Stimulated activated CD8-positive, alpha-beta memory T cell treated with anti-CD3 and anti-CD28 coated beads, Interleukin-4, amount 100 ng/mL, for 48 hours (primary cell): ENCODE data around the gene TST.

Experiments
- DNase-seq: peaks from one replicate; pipeline ENCODE4 v3.0.0-alpha.2; 2020

Gene TST

DNA sequence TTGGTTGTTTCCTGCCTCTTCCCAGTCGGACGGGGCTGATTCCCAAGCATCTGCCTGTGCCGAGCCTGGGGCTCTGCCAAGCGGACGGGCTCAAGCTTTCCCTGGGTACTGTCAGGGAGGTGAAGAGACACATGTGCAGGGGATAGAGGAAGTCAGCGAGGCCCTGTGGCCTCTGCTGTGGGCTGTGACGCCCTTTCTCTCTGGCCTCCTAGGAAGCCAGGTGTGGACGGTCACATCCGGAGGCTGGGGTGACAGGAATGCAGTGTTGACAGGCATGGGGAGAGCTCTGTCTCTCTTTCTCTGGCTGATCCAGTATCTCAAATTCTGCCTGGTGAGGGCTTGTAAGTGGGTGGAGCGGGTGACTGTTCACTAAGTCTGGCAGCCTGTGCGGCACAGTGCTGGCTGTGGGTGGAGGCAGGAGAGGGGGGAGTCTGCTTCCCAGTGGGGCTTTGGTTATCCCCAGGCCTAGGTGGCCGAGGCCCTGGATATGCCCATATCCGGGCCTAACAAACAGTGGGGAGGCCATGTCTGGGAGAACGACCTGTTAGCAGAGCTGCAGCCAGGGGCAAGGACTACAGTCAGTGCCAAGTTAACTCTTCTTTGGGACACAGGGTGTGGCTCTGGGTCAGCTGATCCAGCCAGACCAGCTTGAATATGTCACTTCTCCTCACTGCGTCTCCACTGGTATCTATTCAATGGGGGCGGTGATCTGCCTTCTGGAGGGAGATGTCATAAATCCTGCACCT is 34.2 kb upstream of the TST start:
- DNase-seq = no peak

DNA sequence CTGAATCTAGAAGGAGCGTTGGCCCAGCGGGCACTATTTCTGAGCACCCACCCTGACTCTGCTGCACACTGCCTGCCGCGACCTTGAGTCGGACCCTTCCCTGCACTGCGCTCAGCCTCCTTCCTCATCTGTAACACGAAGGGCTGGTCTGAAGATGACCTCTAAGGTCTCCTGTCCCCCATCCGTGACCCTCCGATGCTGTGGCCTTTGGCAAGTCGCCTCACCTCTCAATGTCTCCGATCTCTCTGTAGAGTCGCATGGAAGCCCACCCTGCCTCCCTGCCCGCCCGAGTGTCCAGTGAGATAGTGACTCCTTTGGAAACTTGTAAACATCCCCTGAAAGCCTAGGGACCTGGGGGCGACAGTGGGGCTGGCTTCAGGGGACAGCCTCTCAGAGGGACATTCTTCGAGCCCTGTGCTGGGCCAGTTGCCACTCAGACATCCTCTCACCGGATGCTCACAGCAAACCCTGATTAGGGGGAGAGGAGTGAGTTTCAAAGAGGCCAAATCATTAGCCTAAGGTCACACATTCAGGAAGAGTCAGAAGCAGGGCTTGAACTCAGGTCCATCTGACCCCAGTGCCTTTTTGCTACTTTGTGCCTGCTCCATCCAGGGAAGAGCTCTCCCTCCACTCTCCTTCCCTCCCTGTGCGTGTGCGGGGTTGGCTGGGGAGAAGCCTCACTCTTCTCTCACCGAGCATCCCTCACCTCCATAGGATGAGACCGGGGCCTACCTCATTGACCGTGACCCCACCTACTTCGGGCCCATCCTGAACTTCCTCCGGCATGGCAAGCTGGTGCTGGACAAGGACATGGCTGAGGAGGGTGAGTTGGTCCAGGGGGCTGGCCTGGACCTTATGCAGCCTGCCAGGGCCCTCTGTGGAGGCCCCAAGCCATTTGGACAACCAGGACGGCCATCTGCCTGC is 33.4 kb upstream of the TST start:
- DNase-seq = no peak

DNA sequence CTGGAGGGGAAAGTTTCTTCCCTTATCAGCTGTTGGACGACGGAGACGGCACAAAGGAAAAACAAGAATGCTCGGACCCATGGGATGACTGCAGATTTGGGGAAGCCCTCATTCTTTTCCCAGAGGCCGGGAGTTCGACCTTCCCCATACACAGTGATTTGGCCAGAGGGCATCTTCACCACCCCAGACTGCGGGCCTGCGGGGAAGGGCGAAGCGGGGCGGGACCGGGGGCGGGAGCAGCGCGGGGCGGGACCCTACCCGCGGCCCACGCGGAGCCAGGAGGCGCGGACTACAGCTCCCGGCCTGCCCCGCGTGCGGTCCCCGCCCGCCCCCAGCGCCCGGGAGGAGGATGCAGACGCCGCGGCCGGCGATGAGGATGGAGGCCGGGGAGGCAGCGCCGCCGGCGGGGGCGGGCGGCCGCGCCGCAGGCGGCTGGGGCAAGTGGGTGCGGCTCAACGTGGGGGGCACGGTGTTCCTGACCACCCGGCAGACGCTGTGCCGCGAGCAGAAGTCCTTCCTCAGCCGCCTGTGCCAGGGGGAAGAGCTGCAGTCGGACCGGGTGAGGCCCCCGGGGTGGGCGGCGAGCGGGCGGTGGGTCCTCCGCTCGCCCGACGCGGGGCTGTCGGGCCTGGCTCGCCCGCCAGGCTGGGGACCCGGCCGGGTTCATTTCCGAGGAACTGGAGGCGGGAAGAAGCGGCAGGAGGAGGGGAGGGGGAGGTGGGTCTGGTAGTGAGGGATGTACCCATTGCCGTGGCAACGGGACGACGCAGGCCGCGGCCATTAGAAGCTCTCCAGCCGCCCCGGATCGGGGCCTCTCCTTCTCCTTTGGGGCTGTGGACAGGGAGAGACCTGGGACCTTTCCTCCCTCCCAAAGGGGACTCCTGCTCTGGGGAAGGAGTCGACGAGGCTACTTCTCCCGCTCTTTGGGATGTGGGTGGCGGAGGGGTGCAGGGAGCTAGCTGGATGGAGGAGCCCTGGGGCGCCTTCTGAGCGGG is 32.4 kb upstream of the TST start, which contains the start of gene KCTD17:
Gene KCTD17, plus strand, starts transcription at position 352 of the 995 bp plus-strand sequence. Its CDS starts 19 bp downstream, at position 371.
- DNase-seq = peak; percentile 84

DNA sequence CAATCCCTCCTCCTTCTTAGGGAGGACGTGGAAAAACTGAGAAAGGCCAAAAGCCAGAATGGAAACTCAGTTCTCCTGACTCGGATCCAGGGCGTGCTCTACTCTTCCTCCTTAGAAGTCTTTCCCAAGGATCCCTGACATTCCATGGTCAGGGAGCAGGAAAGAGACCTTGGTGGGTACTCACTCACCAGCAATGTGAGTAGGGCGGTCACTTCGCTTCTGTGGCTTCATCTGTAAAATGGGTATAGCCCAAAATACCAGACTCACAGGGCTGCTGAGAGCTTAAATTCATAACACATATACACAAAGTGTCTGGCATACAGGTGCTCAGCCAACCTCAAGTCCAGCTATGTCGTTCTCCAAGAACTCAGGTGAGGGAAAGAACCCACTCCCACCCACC is 31.7 kb upstream of the TST start:
- no peak for DNase-seq

DNA sequence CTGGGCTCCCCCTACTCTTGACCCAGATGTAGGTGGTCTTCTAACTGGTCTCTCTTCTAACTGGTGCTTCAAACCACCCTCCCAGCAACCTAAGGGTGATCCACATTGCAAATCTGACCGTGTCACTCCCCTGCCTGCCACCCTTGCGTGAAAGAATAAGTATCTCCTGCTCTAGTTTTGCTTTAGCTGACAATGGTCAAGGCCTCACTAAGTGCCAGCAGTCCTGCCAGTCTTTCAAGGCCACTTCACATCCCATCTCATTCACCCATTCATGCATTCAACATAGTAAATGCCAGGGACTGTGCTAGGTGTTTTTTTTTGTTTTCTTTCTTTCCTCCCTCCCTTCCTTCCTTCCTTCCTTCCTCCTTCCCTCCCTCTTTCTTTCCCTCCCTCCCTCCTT is 30.0 kb upstream of the TST start:
- DNase-seq = no peak

DNA sequence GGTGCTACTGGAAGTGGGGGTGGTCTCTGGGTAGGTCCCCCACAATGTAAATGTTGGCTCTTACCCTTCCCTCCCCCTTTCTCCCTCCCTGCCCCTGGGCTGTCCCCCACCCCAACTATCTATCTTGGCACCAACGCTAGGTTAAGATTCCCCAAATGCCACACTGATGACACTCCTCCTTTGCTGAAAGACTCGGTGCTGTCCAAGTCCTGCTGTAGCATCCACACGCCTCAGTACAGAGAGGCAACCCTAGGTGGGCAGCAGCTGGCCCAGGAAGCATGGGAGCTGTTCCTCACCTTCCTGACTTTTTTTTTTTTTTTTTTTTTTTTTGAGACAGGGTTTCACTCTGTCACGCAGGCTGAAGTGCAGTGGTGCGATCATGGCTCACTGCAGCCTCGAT is 28.9 kb upstream of the TST start:
- no peak for DNase-seq

DNA sequence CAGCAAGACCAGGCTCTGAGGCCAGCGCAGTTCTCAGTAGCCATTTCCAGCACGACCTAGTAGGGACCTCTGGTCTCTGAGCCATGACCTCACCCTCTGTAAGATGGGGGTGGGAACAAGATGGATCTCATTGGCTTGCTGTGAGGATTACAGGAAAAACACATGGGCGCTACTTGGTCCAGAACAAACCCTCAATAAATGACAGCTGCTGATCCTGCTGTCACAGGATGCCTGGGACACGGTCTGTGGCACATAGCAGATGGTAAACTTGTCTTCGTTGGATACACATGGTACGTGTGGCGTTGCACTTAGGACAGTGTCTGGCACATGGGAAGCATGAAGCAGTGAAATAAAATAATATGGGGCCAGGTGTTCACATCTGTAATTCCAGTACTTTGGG is 27.8 kb upstream of the TST start:
- no peak for DNase-seq

DNA sequence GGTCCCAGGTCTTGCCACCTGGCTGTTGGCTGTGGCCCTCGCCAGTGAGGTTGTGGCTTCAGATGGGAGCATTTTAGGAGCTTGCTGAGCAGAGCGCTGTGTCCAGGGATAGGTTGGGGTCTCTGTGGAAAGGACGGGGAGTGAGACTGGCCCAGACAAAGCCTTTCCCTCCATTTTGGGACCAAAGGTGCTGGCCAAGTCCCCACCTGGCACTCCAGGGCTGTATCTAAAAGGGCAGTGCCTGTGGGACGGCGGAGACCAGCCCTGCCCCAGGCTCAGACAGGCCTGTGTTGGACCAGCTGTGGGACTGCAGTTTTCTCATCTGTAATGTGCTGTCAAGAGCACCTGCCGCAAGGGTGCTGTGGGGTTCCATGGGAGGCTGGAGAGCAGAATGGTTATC is 27.3 kb upstream of the TST start:
- DNase-seq = no peak

DNA sequence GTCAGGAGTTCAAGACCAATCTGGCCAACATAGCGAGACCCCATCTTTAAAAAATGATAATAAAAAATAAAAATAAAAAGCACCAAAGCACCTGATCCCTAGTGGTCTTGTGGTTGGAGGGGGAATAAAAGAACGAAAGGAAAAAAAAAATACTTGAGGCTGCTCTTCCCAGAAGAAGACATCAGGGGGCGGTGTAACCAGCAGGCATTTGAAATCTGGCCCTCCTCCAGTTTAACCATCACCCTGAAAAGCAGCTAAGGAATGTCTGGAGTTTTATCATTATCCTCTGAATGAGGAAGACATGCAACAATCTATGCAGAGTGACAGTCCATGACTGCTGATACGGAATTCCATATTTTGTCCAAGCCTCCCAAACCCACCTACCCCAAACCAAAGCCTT is 26.7 kb upstream of the TST start:
- DNase-seq = no peak

DNA sequence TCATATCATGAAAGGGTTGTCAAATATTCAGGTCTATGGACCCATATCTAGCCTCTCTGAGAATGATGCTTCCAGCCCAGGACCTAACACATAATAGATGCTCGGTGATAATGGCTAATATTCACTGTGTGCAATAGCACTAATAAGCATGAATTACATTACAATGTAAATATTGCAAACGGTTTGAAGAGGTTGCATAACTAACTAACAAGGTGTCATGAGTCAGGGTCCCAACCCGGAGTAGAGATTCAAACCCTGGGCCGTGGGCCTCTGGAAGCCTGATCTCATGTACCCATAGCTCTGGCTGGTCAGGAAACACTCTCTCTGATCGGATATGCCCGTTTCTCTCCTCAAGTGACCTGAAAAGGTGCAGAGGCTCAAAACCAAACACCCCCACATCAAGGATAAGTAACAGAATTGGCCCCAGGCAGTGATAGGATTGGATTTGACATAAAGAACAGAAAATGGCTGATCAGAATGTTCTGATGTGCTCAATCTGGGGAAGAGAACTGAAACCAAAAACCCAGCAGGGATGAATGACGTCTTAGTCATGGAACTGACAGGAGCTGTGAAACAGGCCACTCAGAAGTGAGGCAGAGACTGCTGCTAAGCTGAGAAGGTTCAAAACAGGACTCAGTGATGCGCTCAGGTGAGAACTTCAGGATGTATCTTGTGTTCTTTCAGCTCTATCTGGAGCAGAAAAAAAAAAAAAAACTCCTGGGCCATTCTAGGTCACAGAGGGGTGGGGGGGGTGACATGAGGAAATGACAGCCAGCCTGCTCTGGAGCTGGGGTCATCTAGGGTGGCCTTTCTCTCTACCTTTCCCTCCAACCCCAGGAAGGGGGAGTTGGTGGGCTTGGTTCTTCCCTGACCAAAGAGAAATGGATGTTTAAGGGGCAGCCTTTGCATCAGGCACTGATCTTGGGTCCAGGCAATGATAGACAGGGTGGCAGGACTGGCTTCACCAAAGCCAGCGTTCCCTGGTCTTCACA is 25.7 kb upstream of the TST start:
- DNase-seq = peak; percentile 46

DNA sequence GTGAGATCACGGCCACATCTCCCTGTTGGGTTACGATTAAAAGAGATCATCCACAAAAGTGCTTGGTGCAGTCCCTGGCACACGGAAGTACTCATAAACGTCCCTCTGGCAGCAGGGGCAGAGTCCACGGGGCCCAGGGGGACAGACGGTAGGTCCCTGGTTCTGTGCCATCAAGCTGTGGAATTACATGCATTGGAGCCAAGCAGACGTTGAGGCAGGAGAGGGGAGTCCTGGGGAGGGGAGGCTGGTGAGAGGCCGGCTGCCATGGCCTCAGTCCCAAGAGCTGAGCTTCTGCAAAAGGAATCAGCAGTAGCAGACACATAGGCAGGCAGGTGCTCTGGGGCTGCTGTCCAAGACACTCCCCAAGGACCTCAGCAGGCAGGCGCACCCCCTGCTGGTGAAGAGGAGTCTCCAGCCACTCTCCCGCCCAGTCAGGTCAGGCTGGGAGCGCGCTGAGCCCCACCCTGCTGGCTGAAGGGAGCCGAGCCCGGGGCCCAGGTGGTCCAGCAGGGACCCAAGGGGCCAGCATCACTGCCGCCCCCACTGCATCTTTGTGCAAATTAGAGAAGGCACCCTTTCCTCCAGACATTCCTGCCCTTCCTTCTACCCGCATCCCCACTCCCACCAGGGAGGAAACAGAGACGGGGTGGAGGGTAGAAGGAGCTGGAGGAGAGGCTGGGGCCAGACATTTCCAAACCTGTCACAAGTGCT is 24.7 kb upstream of the TST start:
- DNase-seq = peak; percentile 76

DNA sequence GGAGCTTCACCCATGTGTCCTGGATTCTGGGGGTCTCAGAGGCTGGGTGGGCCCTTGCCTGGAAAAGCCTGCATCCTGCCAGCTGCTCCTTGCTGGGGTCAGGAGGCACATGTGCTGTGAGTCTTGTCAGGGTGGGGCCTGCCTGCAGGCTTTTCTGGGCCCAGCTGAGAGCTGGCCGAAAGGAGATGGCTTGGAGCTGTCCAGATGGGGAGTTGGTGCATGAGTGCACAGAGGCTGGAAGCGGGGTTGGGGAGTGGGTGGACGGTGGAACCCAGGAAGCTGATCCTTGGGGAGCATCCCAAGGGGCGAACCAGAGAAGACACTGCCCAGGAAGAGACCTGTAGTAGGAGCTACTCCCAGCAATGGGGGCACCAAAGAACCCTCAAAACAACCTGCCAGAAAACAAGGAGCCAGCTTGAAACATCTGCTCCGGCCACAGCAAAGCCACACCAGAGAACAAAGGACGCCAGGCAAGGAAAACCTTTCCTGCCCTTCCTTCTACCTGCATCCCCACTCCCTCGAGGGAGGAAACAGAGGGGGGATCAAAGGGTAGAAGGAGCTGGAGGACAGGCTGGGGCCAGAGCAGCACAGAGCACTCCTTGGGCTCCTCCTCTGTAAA is 24.1 kb upstream of the TST start:
- DNase-seq = no peak

DNA sequence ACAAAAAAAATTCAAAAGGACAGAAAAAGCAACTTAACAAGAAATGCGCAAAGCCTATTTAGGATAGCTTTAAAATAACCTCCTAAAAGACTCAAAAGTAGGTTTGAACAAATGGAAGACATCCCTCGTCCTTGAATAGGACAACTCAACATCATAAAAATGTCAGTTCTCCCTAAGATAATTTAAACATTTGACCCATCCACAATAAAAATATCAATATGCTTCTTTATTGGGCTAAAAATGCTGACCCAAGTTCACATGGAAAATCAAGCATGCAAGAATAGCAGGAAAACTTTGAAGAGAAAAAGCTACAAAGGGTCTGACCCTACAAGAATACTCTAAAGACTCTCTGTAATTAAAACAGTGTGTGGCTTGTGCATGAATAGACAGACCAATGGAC is 20.2 kb upstream of the TST start:
- no peak for DNase-seq

DNA sequence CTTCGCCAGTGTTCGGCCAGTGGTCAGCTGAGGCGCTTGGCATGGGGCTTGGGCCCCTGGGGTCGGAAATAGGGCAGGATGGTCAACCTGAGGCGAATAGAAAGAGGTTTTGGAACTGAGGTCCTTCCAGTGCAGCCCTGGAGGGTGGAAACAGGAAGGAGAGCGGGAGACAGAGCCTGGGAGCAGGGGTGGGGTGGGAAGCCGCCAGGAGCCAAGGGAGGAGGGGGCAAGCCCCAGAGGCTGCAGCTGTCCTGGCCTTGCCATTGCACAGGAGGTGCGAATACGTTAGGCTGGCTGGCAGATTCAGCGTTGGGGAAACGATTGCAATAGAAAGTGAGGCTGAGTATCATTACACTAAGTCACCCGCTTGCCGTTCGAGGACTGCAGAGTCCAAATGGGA is 18.4 kb upstream of the TST start:
- no peak for DNase-seq

DNA sequence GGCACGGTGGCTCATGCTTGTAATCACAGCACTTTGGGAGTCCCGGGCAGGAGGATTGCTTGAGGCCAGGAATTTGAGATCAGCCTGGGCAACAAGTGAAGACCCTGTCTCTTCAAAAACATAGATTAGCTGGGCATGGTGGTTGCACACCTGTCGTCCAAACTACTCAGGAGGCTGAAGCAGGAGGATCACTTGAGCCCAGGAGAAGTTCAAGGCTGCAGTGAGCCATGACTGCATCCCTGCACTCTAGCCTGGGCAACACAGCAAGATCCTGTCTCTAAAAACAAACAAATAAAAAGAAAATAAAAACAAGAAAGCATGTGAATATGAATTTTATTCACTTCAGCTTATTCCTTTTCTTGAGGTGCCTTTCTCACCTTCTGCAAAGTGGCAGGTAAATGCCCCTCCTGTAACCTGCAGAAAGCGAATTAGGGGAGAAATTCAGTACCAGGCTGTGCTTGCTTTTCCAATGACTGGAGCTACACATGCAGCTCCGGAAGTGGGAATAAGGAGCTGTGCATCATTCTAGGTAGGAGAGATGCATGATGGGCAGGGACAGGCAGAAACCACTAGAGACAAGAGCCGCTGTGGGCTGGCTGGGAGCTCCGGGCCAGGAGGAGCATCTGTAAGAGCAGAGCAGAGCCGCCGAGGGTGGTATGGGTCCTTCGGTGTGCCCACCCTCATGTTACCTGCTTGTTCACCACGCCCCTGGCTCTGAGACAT is 17.6 kb upstream of the TST start:
- DNase-seq = no peak

DNA sequence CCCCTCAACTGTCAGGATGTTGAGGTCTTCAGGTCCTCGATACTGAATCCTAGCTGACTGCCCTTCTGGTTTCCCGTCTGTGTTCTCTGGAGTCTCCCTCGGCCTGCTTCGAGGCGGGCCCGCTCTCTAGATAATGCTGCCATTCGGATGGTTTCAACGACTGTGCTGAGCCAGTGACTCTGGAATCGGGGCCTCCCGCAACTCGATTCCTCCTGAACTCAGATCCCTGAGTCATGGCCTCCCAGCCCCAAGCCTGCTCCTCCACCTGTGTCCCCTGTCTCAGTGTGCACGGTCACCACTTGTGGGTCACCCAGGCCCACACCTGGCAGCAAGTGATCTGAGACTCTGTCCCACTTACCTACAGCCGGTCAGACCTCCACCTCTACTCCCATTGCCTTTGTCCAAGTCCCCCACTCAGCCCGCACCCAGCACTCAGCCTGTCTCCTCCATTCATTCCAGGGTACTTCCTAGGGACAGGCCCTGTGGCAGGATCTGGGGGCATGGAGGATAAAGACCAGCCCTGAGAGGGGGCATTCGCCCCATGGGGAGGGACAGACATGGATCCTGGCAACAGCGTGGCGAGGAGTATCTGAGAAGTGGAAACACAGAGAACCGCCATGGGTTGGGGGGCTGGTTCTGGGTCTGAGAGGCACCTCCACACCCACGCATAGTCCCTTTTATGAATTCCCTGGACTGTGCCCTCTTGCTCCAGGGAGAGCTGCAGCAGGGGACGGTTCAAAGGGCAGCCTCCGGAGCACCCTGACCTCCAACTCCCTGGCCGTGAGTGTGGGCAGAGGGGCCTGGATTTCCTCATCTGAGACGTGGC is 14.6 kb upstream of the TST start:
- no peak for DNase-seq

DNA sequence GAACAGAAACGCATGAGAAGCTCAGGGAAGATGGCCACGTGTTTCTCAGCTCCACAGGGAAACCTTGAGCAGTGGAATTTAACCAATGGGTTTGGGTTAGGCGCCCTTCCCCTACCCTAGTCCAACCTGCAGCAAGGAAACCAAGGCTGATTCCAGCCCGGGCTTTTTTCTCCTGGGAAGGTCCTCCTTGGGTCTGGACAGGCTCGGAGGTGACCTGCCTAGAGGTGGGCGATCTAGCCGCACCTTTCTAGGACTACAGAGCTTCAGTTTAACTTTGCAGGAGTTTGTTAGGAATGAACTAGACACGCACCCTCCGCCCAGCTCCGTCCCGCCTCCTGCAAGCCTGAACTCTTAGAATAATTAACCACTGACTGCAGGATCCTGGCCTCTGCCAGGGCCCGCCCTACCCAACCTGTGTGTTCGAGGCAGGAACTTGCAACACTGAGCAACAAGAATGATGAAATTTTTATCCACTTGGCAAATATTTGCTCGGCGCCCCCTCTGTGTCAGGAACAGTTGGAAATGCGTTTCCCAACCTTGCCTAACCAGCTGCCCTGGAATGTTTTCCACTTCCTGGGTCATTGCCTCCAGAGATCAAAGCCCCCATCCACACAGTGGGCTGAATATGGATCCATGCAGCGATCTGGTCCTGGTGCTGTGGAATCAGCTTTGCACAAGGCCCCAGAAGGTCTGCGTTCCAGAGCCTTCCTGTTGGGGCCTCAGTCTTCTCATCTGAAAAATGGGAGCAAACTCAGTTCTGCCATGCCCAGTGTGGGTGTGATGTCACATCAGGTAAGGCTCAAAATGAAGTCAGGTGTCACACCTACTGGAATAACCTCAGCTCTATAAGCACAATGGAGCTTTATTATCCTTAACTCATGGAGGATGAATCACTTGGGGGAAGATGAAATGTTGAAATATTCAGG is 13.6 kb upstream of the TST start:
- DNase-seq = no peak

DNA sequence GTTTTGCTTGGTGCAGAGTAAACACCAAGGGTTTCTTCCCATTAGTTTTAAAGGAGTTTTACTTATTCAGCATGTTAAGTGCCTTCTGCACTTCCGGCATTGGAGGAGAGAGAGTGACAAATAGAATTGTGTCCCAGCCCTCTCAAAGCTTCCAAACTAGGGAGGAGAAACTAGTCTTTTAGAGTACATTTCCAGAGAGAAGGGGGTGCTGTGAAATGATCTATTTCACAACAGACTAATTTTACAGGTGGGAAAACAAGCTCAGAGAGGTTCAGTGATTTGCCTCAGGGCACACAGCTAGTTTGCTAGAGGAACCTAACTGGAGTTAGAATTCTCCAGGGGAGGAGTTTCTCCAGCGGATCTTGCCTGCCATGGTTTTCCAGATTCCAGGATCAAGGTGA is 12.9 kb upstream of the TST start:
- DNase-seq = no peak
